Measurements from ENCODE around the gene SVIL.

- TF ChIP-seq CTCF (optimal IDR thresholded peaks at IDR 0.05 in 1 of 3, IDR thresholded peaks at IDR 0.05 in 1 of 3, conservative IDR thresholded peaks at IDR 0.05 in 1 of 3; ENCODE audit: extremely low read depth in 1 of 3, insufficient read depth in 2 of 3, low read length in 3 of 3): peak; percentile 92 to 96 (median 95)
- no peak for TF ChIP-seq EZH2 (IDR thresholded peaks at IDR 0.05; ENCODE audit: low read length)
Measured at GRCh38 chr10:29496341-29497162, 138.2 kb downstream of the SVIL start.

All from keratinocyte (primary cell).